GM12892 (cell line): ENCODE measurements around the gene SUSD1.

ENCODE experiments used
- DNase-seq: peaks from one replicate; pipeline ENCODE4 v3.0.0; 2011; ENCODE audit not compliant: insufficient read length
- FAIRE-seq: peaks from 2 replicates; lab custom pipeline; 2011; peaks lifted over from hg19 to GRCh38; lab: Jason Lieb, UNC
- POLR2A ChIP-seq: IDR thresholded peaks from 2 replicates; pipeline ENCODE4 v1.6.1; 2011; ENCODE audit warnings: low read depth, low read length, control low read depth
- POLR2AphosphoS5 ChIP-seq: IDR thresholded peaks from 2 replicates; pipeline ENCODE4 v1.6.1; 2011; ENCODE audit warnings: low read depth, low read length, control low read depth
- TAF1 ChIP-seq: IDR thresholded peaks from 2 replicates; pipeline ENCODE4 v1.6.1; 2011; ENCODE audit warnings: low read depth, mild to moderate bottlenecking, control low read depth, low read length, borderline replicate concordance

Gene SUSD1

GRCh38 chr9:111991179-111991578, 183.9 kb downstream of the SUSD1 start:
- TF ChIP-seq TAF1 (no peak), POLR2A (no peak), POLR2AphosphoS5 (no peak)
- DNase-seq (no peak), FAIRE-seq (no peak)
